Left cardiac atrium (tissue), 4 donors: ENCODE results near the gene PIK3R5. TPM values are rescaled to one million over a fixed set of nuclear protein-coding genes. Genes with fewer than 3 reads are reported as not detected.

Experiments
- ATAC-seq, 2 donors: fragments of 200-7000 bp; cut with Tn5 transposase; one replicate each; pipeline ENCODE4 v1.9.1; 2020; ENCODE audit warnings: mild to moderate bottlenecking in 2 of 2, moderate library complexity in 2 of 2
- DNase-seq: peaks from one replicate; pipeline ENCODE4 v3.0.0-alpha.2; 2020
- intact Hi-C, 2 donors: fragments of 100-400 bp; cut with DNase I; formaldehyde crosslinking; loops; one replicate each; pipeline versions ENCODE4 v1.14.1 to v1.15.1; 2022 to 2023
- long read RNA-seq: library from polyadenylated mRNA; unstranded; transcript quantifications from one replicate; pipeline ENCODE4 v2.0.0, GENCODE V29; 2021
- total RNA-seq, 2 donors: library from RNA; stranded (reverse); fragmentation: NEBNext Ultra II Directional; extraction: Animal tissue kit (Norgen Biotek cat#: 25700); gene quantifications; one replicate each; pipeline ENCODE4 v1.2.1, GENCODE V29; 2021
- donor health status: DM: no; HTN: yes; CAD: no.
- donor health status: DM: no; HTN: yes; CAD: no; lungs with severe emphysema.
- donor health status: DM: yes; HTN: yes; CAD: no.
- donor health status: Dilated cardiomyopathy.

PIK3R5 gene, protein sequence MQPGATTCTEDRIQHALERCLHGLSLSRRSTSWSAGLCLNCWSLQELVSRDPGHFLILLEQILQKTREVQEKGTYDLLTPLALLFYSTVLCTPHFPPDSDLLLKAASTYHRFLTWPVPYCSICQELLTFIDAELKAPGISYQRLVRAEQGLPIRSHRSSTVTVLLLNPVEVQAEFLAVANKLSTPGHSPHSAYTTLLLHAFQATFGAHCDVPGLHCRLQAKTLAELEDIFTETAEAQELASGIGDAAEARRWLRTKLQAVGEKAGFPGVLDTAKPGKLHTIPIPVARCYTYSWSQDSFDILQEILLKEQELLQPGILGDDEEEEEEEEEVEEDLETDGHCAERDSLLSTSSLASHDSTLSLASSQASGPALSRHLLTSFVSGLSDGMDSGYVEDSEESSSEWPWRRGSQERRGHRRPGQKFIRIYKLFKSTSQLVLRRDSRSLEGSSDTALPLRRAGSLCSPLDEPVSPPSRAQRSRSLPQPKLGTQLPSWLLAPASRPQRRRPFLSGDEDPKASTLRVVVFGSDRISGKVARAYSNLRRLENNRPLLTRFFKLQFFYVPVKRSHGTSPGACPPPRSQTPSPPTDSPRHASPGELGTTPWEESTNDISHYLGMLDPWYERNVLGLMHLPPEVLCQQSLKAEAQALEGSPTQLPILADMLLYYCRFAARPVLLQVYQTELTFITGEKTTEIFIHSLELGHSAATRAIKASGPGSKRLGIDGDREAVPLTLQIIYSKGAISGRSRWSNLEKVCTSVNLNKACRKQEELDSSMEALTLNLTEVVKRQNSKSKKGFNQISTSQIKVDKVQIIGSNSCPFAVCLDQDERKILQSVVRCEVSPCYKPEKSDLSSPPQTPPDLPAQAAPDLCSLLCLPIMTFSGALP
- 1 to 10 TPM; 6.3 TPM for total RNA-seq
- long read RNA-seq, partial matches to known transcripts = 2 of 4 reads
- long read RNA-seq, other reads (novel, unspliced or antisense) = 2 of 4 reads

GRCh38 chr17:8965394-8966168 lies at the start of gene PIK3R5:
TSS of gene PIK3R5 (minus strand) at chr17:8965707. CDS start at chr17:8911494, 54,213 bp downstream.
- intact Hi-C loops = no loop called here
- DNase-seq (peak; percentile 47), ATAC-seq (peak; percentile 86 to 89)

GRCh38 chr17:9011001-9011400 lies 45.5 kb upstream of the PIK3R5 start:
- DNase-seq (no peak), ATAC-seq (no peak)
- intact Hi-C loops = no loop called here

- DNase-seq = no peak
- intact Hi-C loops = no loop called here
- no peak for ATAC-seq
These were observed 44.2 kb upstream of the PIK3R5 start for GRCh38 chr17:9009737-9010136.

GRCh38 chr17:9009096-9009495 lies 43.6 kb upstream of the PIK3R5 start:
- intact Hi-C loops = no loop called here
- no peak for DNase-seq
- no peak for ATAC-seq

GRCh38 chr17:9007052-9007714 lies 41.7 kb upstream of the PIK3R5 start:
- intact Hi-C loops = no loop called here
- ATAC-seq (no peak), DNase-seq (no peak)

DNA sequence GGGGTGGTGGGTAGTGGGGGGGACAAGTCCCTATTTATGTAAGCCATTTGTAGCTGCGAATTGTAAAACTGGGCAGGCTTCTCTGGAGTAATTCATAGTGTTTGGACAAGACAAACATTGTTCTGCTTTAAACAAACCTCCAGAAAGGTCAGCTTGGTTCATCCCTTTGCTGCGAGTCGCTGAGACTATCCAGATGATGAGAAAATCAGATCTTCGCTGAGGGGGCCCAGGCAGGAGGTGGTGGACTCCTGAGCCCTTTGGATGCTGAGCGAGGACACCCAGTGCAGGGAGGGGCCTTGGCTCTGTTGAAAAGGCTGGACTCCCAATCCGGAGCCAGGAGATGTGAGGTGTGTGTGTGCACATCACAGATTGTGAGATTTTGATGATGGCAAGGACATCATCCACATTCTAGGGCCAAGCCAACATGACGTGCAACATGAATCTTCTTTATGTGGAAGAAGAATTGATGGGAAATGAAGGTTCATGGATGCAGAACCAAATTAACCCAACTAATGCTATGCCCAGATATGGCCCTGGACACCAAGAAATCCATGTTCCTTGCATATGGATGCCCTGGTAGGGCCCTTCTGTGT lies 40.8 kb upstream of the PIK3R5 start:
- intact Hi-C loops = no loop called here
- no peak for ATAC-seq
- DNase-seq = no peak

DNA sequence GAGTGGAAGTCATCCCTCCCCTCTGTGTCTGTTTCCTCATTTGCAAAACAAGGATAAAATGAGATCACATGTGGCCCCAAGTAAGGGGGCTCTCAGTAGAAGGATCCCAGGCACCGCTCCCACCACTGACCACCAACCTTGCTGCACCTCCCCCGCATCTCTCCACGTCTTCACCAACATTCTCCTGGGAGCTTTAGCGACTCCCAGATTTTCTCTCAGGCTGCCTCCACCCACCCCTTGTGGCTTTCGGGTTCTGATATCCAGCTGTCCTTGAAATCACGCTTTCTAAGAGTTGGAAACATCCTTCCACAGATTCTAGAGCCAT lies 39.4 kb upstream of the PIK3R5 start:
- DNase-seq (no peak), ATAC-seq (no peak)
- intact Hi-C loops = no loop called here

DNA sequence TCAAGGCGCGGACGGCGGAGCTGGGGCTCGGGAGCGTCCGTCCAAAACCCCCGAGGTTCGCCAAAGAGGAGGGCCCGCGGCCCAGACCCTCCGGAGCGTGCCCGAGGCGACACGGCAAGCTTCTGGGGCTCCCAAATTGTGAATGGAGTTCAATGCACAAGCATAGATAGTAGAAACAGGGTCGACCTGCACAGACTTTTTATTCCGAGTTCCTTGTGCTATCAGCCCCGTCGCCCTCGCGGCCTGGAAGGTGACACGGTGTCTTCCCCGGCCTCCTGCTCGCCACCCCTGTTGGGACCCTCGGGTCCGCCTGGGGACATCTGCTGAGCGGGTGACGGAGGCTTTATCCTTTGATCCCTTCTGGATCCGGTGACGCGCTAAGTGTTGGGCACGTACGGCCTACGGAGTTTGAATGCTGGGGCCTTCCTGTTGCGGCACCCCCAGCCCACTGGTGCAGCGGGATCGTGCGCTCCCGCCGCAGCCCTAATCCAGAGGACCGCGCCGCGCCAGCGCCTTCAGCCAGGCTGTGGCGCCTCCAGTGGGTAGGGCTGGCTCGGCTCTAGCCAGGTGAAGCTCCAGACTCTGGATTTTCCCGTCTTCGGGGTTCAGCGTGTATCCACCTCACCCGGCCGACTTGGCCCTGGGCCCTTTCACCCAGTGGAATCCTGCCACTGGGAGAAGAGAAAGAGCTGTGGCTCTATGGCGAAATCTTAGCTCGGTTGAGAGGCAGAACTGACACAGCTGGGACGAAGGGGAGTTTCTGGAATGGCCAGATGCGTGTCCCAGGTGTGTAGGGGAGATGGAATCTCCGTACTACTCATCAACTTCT lies 38.8 kb upstream of the PIK3R5 start:
- DNase-seq (peak; percentile 25), ATAC-seq (peak; percentile 10 to 25)
- intact Hi-C loops = no loop called here

DNA sequence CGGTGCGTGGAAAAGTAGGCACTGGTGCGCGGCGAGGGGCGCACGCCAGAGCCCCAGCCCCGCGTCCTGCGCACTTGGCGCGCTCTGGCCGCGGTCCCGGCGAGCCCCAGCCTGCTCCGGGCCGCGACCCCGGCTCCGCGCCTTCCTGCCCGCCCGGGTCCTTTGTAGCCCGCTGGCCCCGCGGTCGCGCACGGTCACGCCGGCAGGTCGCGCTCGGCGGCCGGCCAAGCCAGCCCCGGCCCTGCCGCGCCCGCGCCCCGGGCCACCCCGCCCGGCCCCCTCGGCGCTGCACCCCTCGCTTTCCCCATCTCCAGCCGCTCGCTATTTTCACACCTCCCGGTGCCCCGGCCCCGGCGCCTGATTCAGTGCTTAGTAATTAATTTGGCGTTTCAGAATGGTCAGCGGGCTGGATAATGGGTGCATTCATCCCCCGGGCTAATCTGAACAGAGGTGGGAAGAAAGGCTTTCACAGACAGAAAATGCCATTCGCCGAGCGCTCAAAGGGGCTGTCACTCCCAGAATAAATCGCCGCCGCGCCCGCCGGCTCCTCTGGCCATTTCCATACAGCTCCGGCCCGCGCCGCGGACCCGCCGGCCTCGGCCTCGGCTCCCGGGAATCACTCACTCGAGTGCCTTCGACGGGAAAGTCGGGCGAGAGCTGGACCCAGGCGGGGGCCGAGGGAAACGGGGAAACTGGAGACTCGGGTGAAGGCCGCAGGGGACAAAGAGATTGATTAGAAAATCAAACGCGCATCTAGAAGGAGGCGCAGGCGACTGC lies 38.0 kb upstream of the PIK3R5 start:
- DNase-seq (peak; percentile 47), ATAC-seq (peak; percentile 25 to 32)
- intact Hi-C loops = loop anchor here in 1 of 2 donors (2.0 kb wide), 1 partner anchor 13 kb away; no protein-coding TSS in a partner anchor

- ATAC-seq (peak; percentile 67 to 78), DNase-seq (peak; percentile 56)
- intact Hi-C loops = loop anchor here in 1 of 2 donors (2.0 kb wide), 1 partner anchor 14 kb away; no protein-coding TSS in a partner anchor
These were observed 37.3 kb upstream of the PIK3R5 start for GRCh38 chr17:9002606-9003354.

DNA sequence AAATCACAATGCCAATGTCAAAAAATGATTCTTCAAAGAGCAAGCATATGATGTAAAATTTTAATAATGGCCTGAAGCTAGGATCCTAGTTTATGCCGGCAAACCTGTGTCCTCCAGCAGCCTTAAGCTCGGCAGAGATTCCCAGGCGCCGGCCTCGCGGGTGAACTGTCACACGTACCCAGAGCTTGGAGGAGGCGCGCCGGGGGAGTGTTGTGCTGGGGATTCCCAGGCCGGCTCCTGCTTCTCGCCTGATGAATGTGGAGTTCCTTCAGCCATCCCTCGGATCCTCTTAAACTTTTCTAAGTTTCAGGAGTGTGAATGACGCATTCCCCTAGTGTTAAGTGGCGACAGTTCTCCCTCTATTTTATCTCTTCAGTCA lies 36.7 kb upstream of the PIK3R5 start:
- DNase-seq (peak; percentile 48), ATAC-seq (peak in 1 of 2 donors; percentile 21)
- intact Hi-C loops = loop anchor here in 1 of 2 donors (2.0 kb wide), 1 partner anchor 15 kb away; no protein-coding TSS in a partner anchor

DNA sequence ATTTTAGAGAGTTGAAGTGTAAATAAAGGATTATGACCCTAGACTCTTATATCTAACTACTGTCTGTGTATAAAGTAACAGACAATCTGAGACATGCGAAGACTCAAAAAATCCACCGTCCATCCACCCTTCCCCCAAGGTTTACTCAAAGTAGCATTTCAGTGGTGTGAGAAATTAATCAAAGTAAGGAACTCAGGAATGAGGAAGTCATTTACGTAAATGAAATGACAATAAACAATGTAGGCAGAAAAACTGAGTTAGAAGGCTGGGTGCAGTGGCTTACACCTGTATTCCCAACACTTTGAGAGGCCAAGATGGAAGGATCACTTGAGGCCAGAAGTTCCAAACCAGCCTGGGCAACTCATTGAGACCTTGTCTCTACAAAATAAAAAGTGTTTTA lies 36.1 kb upstream of the PIK3R5 start:
- no peak for DNase-seq
- no peak for ATAC-seq
- intact Hi-C loops = no loop called here

GRCh38 chr17:8997994-8998628 lies 32.6 kb upstream of the PIK3R5 start:
- DNase-seq (peak; percentile 65), ATAC-seq (peak in 1 of 2 donors; percentile 50)
- intact Hi-C loops = loop anchor here (10.0 kb wide), 2 partner anchors 177 to 297 kb away; no protein-coding TSS in a partner anchor

DNA sequence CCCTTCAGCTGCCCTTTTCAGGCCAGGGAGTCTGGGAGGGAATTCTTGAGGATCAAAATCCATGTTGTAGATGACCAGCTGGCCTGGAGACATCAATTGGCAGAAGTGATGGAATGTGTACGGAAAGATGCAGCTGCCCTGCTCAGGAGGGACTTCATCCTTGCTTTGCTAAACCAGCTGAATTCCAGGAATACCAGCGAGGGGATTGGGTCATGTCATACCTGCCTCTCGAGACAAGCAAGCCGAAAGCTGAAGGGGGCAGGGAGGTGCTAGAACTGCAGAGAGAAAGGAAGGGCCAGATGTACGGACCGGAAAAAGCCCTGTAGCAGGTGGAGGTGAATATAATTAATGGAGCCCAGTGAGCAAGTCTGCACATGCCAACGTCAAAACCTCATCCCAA lies 30.2 kb upstream of the PIK3R5 start:
- DNase-seq = no peak
- ATAC-seq = no peak
- intact Hi-C loops = loop anchor here (10.0 kb wide), 2 partner anchors 179 to 299 kb away; no protein-coding TSS in a partner anchor

GRCh38 chr17:8994319-8994718 lies 28.8 kb upstream of the PIK3R5 start:
- DNase-seq = peak; percentile 81
- ATAC-seq = peak; percentile 77 to 84
- intact Hi-C loops = loop anchor here (5.0 to 10.0 kb wide), 3 partner anchors 180 to 300 kb away; no protein-coding TSS in a partner anchor
